ENCODE measurements around the gene CBR3.

CBR3 gene

GRCh38 chr21:36186506-36187399 is 51.9 kb downstream of the CBR3 start:
- DNase-seq, result no peak

GRCh38 chr21:36188081-36188681 is 53.3 kb downstream of the CBR3 start:
- no peak for DNase-seq

GRCh38 chr21:36188937-36189336 is 54.1 kb downstream of the CBR3 start:
- no peak for DNase-seq

- no peak for DNase-seq
These were observed 55.9 kb downstream of the CBR3 start for GRCh38 chr21:36190736-36191135.

GRCh38 chr21:36193200-36193599 is 58.3 kb downstream of the CBR3 start:
- no peak for DNase-seq

GRCh38 chr21:36194024-36194423 is 59.1 kb downstream of the CBR3 start:
- no peak for DNase-seq

- DNase-seq, result no peak
These were observed 60.7 kb downstream of the CBR3 start for GRCh38 chr21:36195613-36196012.

Measured in central memory CD4-positive, alpha-beta T cell (primary cell).